Testis (tissue), 3 donors: ENCODE data around the gene IFI30. TPM values are rescaled to one million over a fixed set of nuclear protein-coding genes. Genes with fewer than 3 reads are reported as not detected.

Source experiments
- DNase-seq: peaks from one replicate; pipeline ENCODE4 v3.0.0-alpha.2; 2019
- H3K27ac ChIP-seq, 2 donors: fragments of 200-600 bp; sonication (generic); one replicate each; pipeline ENCODE4 v1.5.1; 2019
- H3K27me3 ChIP-seq: fragments of 200-600 bp; sonication (generic); one replicate; pipeline ENCODE4 v1.5.1; 2019
- H3K36me3 ChIP-seq: fragments of 200-600 bp; sonication (generic); one replicate; pipeline ENCODE4 v1.5.1; 2017; ENCODE audit warnings: low read depth; ENCODE audit errors: missing control alignments
- H3K4me1 ChIP-seq: fragments of 200-600 bp; sonication (generic); one replicate; pipeline ENCODE4 v1.5.1; 2019
- H3K4me3 ChIP-seq, 2 donors: fragments of 200-600 bp; sonication (generic); one replicate each; pipeline ENCODE4 v1.5.1; 2017 to 2019
- H3K9me3 ChIP-seq: fragments of 200-600 bp; sonication (generic); one replicate; pipeline ENCODE4 v1.5.1; 2017
- POLR2A ChIP-seq: fragments of 450-650 bp; IDR thresholded peaks from one replicate; pipeline ENCODE4 v1.6.1; 2017; ENCODE audit warnings: antibody characterized with exemption, mild to moderate bottlenecking, moderate library complexity
- WGBS, 2 donors: methylation state at CpG; one replicate each; pipeline ENCODE4 v1.1.5; 2018; 5-methylcytosine and 5-hydroxymethylcytosine counted together
- intact Hi-C: fragments of 100-400 bp; cut with DNase I; formaldehyde crosslinking; loops from one replicate; pipeline ENCODE4 v1.15.1; 2023; ENCODE audit warnings: low total_unique reads
- polyA plus RNA-seq: library from polyadenylated mRNA; stranded (reverse); fragments of 350-450 nt; fragmentation: Illumina TruSeq; extraction: RNeasy Lipid Tissue Mini Kit (QIAGEN cat#74804); gene quantifications from one replicate; pipeline ENCODE4 v1.2.3, GENCODE V29; 2014; ENCODE audit warnings: low read depth, low replicate concordance; ENCODE audit not compliant: insufficient read depth
- total RNA-seq, 2 donors: library from RNA; depleted of rRNA; stranded (reverse); fragments of >200 nt; gene quantifications; one replicate each; pipeline ENCODE4 v1.2.3, GENCODE V29; 2016
- TF ChIP-seq, protein P1 (sequence below), 3 experiments: fragments of 450-650 bp in 2 of 3; fragments of 200-600 bp in 1 of 3; sonication (generic) in 1 of 3; IDR thresholded peaks; one replicate each; pipeline ENCODE4 v1.5.1; 2016 to 2019; ENCODE audit warnings: antibody characterized with exemption in 3 of 3, mild to moderate bottlenecking in 2 of 3, moderate library complexity in 1 of 3

Gene IFI30
- total and polyA plus RNA-seq, 3 donors from 2014 or later, result 3.2 to 47.6 (median 7.4) TPM

DNA sequence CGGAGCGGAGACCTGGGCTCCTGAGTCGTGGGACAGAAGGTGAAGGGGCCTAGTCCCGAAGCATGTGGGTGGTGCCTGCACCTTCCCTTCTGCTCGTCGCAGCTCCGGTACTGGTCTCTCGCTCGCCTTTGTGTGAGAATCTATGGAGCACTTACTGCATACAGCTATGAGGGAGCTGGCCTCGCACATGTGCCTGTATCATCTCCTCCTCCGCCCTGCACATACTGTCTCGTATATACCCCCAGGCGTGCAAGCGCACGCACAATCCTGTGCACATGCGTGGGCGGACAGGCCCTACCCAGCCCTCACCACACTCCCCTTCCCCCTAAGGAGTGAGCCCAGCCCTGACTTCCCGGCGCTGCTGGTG lies 12.0 kb upstream of the IFI30 start:
- intact Hi-C loops, result loop anchor here (10.0 kb wide), 1 partner anchor 47 kb away; no protein-coding TSS in a partner anchor
- H3K27ac ChIP-seq, result peak overlapping the region in 1 of 2 donors; percentile 83
- no peak for DNase-seq
- no peaks in the 10 kb centered on the region for H3K9me3 ChIP-seq
- WGBS, 2 donors, result 43 to 59% methylated on average over 17 to 19 of the region's 19 CpGs
- H3K27me3 ChIP-seq, result no peaks in the 10 kb centered on the region
- TF ChIP-seq, protein P1, sequence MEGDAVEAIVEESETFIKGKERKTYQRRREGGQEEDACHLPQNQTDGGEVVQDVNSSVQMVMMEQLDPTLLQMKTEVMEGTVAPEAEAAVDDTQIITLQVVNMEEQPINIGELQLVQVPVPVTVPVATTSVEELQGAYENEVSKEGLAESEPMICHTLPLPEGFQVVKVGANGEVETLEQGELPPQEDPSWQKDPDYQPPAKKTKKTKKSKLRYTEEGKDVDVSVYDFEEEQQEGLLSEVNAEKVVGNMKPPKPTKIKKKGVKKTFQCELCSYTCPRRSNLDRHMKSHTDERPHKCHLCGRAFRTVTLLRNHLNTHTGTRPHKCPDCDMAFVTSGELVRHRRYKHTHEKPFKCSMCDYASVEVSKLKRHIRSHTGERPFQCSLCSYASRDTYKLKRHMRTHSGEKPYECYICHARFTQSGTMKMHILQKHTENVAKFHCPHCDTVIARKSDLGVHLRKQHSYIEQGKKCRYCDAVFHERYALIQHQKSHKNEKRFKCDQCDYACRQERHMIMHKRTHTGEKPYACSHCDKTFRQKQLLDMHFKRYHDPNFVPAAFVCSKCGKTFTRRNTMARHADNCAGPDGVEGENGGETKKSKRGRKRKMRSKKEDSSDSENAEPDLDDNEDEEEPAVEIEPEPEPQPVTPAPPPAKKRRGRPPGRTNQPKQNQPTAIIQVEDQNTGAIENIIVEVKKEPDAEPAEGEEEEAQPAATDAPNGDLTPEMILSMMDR (IDR thresholded peaks at IDR 0.05), result no peak
- TF ChIP-seq POLR2A, result no peak
- H3K4me1 ChIP-seq, result peaks cover 24% of the 10 kb centered on the region
- H3K4me3 ChIP-seq, result peak overlapping the region; percentile 30 to 50
- no peaks in the 10 kb centered on the region for H3K36me3 ChIP-seq

DNA sequence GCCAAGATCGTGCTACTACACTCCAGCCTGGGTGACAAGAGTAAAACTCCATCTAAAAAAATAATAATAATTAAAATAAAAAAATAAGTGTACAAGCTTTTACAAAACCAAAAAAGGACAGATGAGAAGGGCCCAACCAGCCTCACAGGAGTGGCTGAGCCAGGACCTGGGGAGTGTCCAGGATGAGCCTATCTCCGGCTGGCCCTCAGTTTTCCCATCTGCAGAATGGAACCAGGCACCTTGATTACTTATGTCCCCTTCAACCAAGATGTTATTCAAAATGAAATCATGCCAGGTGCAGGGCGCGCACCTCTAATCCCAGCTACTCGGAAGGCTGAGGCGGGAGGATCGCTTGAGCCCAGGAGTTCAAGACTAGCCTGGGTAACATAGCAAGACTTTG lies 9.5 kb upstream of the IFI30 start:
- Histone ChIP-seq H3K9me3 (no peaks in the 10 kb centered on the region), H3K4me3 (no peak overlapping the region), H3K27ac (no peak overlapping the region), H3K4me1 (peaks cover 12% of the 10 kb centered on the region), H3K27me3 (no peaks in the 10 kb centered on the region), H3K36me3 (no peaks in the 10 kb centered on the region)
- 96 to 98% methylated on average over 7 of the region's 7 CpGs for WGBS, 2 donors
- intact Hi-C loops, result loop anchor here (10.0 kb wide), 1 partner anchor 49 kb away; no protein-coding TSS in a partner anchor
- TF ChIP-seq, protein P1 (IDR thresholded peaks at IDR 0.05), result no peak
- TF ChIP-seq POLR2A, result no peak
- no peak for DNase-seq

DNA sequence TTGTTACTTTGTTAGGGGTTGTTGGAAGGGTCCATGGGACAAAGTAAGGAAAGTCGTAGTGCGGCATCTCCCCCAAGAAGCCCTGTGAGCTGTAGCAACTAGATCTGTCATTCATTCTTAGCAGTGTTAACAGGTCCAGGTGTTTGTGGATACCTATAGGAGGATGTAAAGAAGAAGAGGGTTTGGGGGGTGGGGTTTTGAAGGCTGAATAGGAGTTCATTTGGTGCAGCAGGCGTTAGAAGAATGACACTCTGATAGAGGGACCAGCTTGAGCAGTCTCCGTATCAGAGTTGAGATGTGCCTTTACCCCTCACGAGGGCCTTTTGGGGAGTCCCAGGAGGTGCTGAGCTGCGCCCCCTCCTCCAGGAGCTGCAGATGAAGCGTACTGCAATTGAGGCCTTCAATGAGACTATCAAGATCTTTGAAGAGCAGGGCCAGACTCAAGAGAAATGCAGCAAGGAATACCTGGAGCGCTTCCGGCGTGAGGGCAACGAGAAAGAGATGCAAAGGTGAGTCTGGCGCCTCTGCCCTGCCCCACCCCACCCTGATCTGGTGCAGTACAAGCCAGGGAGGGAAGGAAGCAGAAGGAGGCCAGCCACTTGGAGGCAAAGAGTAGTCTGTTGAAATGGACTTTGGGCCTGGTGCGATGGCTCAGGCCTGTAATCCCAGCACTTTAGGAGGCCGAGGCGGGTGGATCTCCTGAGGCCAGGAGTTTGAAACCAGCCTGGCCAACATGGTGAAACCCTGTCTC lies 7.6 kb upstream of the IFI30 start:
- DNase-seq, result no peak

DNA sequence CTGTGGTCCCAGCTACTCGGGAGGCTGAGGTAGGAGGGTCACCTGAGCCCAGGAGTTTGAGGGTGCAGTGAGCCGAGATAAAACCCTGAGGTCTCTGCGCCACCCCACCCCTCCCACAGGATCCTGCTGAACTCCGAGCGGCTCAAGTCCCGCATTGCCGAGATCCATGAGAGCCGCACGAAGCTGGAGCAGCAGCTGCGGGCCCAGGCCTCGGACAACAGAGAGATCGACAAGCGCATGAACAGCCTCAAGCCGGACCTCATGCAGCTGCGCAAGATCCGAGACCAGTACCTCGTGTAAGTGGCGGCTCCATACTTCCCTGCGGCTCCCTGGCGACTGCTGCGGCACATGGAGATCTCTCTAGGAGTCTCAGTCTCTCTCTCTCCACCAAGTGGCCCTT lies 6.6 kb upstream of the IFI30 start:
- intact Hi-C loops, result loop anchor here (10.0 kb wide), 1 partner anchor 52 kb away; no protein-coding TSS in a partner anchor
- no peak for TF ChIP-seq POLR2A
- TF ChIP-seq, protein P1 (IDR thresholded peaks at IDR 0.05), result no peak
- WGBS, 2 donors, result 89 to 93% methylated on average over 19 to 21 of the region's 21 CpGs
- Histone ChIP-seq H3K36me3 (no peaks in the 10 kb centered on the region), H3K27me3 (no peaks in the 10 kb centered on the region), H3K9me3 (no peaks in the 10 kb centered on the region), H3K4me1 (no peaks in the 10 kb centered on the region), H3K27ac (no peak overlapping the region), H3K4me3 (no peak overlapping the region)
- DNase-seq, result no peak

More for the DNA sequence above, 7.6 kb upstream of the IFI30 start:
- Histone ChIP-seq H3K27ac (no peak overlapping the region), H3K36me3 (no peaks in the 10 kb centered on the region), H3K27me3 (no peaks in the 10 kb centered on the region), H3K9me3 (no peaks in the 10 kb centered on the region), H3K4me3 (no peak overlapping the region), H3K4me1 (peaks cover 6% of the 10 kb centered on the region)
- no peak for TF ChIP-seq POLR2A
- TF ChIP-seq, protein P1 (IDR thresholded peaks at IDR 0.05), result no peak
- intact Hi-C loops, result loop anchor here (10.0 kb wide), 1 partner anchor 51 kb away; no protein-coding TSS in a partner anchor
- WGBS, 2 donors, result 90 to 95% methylated on average over 15 of the region's 15 CpGs
